Prostate gland (tissue), 2 donors: ENCODE measurements around the gene MTURN. TPM values are rescaled to one million over a fixed set of nuclear protein-coding genes. Genes with fewer than 3 reads are reported as not detected.

ENCODE experiments used
- DNase-seq: peaks from one replicate; pipeline ENCODE4 v3.0.0-alpha.2; 2019; ENCODE audit warnings: low spot score
- H3K27ac ChIP-seq, 2 donors: fragments of 200-600 bp; sonication (generic); 2 replicates each; pipeline ENCODE4 v1.5.1; 2017 to 2019
- H3K27me3 ChIP-seq: fragments of 200-600 bp; sonication (generic); replicated peaks from 2 replicates; pipeline ENCODE4 v1.5.1; 2019; ENCODE audit not compliant: insufficient read depth
- H3K36me3 ChIP-seq, 2 donors: fragments of 200-600 bp; sonication (generic); 1 replicate in 1 of 2; 2 replicates in 1 of 2; pipeline versions ENCODE4 v1.5.1 to v1.8.1; 2017 to 2019
- H3K4me1 ChIP-seq: fragments of 200-600 bp; sonication (generic); replicated peaks from 2 replicates; pipeline ENCODE4 v1.5.1; 2019
- H3K4me3 ChIP-seq, 2 donors: fragments of 200-600 bp; sonication (generic); 2 replicates each; pipeline ENCODE4 v1.5.1; 2017 to 2019
- H3K9me3 ChIP-seq: fragments of 200-600 bp; sonication (generic); 2 replicates; pipeline ENCODE4 v1.5.1; 2017
- CTCF ChIP-seq, 4 experiments: fragments of 200-600 bp in 2 of 4; fragments of 450-650 bp in 2 of 4; sonication (generic) in 2 of 4; IDR thresholded peaks; 1 replicate in 3 of 4; 2 replicates in 1 of 4; pipeline ENCODE4 v1.5.1; 2016 to 2019; ENCODE audit warnings: antibody characterized with exemption in 4 of 4, mild to moderate bottlenecking in 2 of 4, moderate library complexity in 2 of 4
- POLR2A ChIP-seq: fragments of 450-650 bp; IDR thresholded peaks from one replicate; pipeline ENCODE4 v1.6.1; 2016; ENCODE audit warnings: antibody characterized with exemption, mild to moderate bottlenecking
- POLR2AphosphoS5 ChIP-seq: sonication (generic); formaldehyde crosslinking; IDR thresholded peaks from one replicate; pipeline ENCODE4 v1.6.1; 2017; ENCODE audit warnings: antibody characterized with exemption
- WGBS: methylation state at CpG from one replicate; pipeline ENCODE4 v1.1.5; 2018; 5-methylcytosine and 5-hydroxymethylcytosine counted together
- intact Hi-C: fragments of 100-400 bp; cut with DNase I; formaldehyde crosslinking; loops from one replicate; pipeline ENCODE4 v1.14.2; 2022
- small RNA-seq, 2 donors: library from RNA; depleted of rRNA; stranded (forward); fragments of <200 nt; gene quantifications; one replicate each; pipeline ENCODE3, GENCODE V24; 2016
- total RNA-seq, 2 donors: library from RNA; depleted of rRNA; stranded (reverse); fragments of >200 nt; gene quantifications; one replicate each; pipeline ENCODE4 v1.1.0, GENCODE V29; 2016

MTURN gene
- total RNA-seq, 2 donors from 2014 or later: 22.6 to 26.9 TPM

DNA sequence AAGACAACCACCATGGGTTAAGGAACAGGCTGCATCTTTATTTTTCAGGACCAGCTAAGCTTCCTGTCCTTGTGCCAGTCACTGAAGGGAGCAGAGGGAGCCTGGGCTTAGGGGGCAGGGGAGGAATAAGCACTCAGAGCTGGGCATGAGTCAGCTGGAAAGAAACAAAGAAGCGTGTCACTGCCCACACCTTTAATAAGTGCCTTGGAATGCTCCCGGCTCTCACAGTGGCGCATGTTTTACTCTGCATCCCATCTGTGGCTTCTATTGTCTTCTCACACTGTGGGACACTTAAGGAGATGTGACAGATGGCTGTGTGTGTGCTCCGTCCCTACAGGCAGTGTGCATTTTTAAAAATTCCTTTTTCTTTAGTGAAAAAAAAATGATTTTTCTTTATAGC lies 71.7 kb downstream of the MTURN start:
- H3K27me3 ChIP-seq: no peaks in the 10 kb centered on the region
- no peak overlapping the region for H3K27ac ChIP-seq
- H3K4me1 ChIP-seq: no peaks in the 10 kb centered on the region
- no peak overlapping the region for H3K4me3 ChIP-seq
- no peaks in the 10 kb centered on the region for H3K9me3 ChIP-seq
- H3K36me3 ChIP-seq: no peaks in the 10 kb centered on the region
- WGBS: 55% methylated on average over 4 of the region's 4 CpGs
- TF ChIP-seq POLR2A (no peak), CTCF (IDR thresholded peaks at IDR 0.05) (no peak), POLR2AphosphoS5 (no peak)
- DNase-seq: no peak
- intact Hi-C loops: no loop called here

DNA sequence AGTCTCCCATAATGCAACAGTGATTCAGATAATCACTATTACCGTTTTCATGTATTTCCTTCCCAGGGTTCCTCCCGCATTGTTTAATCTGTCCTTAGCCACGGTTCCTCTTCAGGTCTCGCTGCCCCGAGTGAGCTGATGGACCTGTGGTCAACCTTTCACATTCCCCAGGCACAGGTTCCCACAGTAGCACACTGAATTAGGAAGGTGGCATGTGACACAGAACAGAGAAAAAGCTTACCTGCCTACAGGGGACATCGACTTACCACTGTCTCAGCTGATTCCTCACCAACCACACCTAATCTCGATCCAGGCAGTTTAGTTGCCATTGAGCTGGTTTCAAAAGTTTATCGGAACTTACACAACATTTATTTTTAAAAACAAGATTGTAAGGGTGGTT lies 72.2 kb downstream of the MTURN start:
- TF ChIP-seq POLR2AphosphoS5 (no peak), POLR2A (no peak)
- Histone ChIP-seq H3K4me1 (no peaks in the 10 kb centered on the region), H3K4me3 (no peak overlapping the region), H3K27me3 (no peaks in the 10 kb centered on the region), H3K36me3 (no peaks in the 10 kb centered on the region), H3K9me3 (no peaks in the 10 kb centered on the region), H3K27ac (no peak overlapping the region)
- DNase-seq: no peak
- intact Hi-C loops: no loop called here
- 79% methylated on average over 8 of the region's 8 CpGs for WGBS

- no peak for DNase-seq
- no peaks in the 10 kb centered on the region for H3K27me3 ChIP-seq
- H3K36me3 ChIP-seq: no peaks in the 10 kb centered on the region
- no peak overlapping the region for H3K4me3 ChIP-seq
- WGBS: 96% methylated on average over 4 of the region's 4 CpGs
- H3K27ac ChIP-seq: no peak overlapping the region
- no peaks in the 10 kb centered on the region for H3K4me1 ChIP-seq
- H3K9me3 ChIP-seq: no peaks in the 10 kb centered on the region
- TF ChIP-seq CTCF (IDR thresholded peaks at IDR 0.05) (no peak), POLR2AphosphoS5 (no peak), POLR2A (no peak)
- intact Hi-C loops: no loop called here
Observed at GRCh38 chr7:30207376-30207775, 72.6 kb downstream of the MTURN start.

- no peak for DNase-seq
- H3K36me3 ChIP-seq: no peaks in the 10 kb centered on the region
- no peak overlapping the region for H3K27ac ChIP-seq
- H3K4me1 ChIP-seq: no peaks in the 10 kb centered on the region
- intact Hi-C loops: no loop called here
- H3K4me3 ChIP-seq: no peak overlapping the region
- WGBS: 91% methylated on average over 5 of the region's 5 CpGs
- no peaks in the 10 kb centered on the region for H3K9me3 ChIP-seq
- no peaks in the 10 kb centered on the region for H3K27me3 ChIP-seq
- TF ChIP-seq POLR2A (no peak), CTCF (IDR thresholded peaks at IDR 0.05) (no peak), POLR2AphosphoS5 (no peak)
Observed at GRCh38 chr7:30209951-30210350, 75.2 kb downstream of the MTURN start.

Small RNAs within 50 kb of the gene (small RNA-seq; reads per million reads assigned to genes)
- gene RPS27P16: 0 reads per million in 2 donors

Other genes starting within 250 kb of the MTURN start
- gene SCRN1, start 145.2 kb upstream of the MTURN start, total RNA-seq: 10 to 100 TPM; 33.8 to 99.8 TPM
- gene FKBP14, start 108.3 kb upstream of the MTURN start, total RNA-seq: 1 to 10 TPM; 8.4 to 9.5 TPM
- gene PLEKHA8, start 106.6 kb upstream of the MTURN start, total RNA-seq: 10 to 100 TPM in 1 of 2 donors, 1 to 10 TPM in 1; 5.5 to 12.0 TPM
- gene ZNRF2, start 149.6 kb downstream of the MTURN start, total RNA-seq: 10 to 100 TPM; 23.0 to 35.2 TPM